GM23338 (cell line): ENCODE measurements around the gene LPXN. TPM values are rescaled to one million over a fixed set of nuclear protein-coding genes. Genes with fewer than 3 reads are reported as not detected.

ENCODE experiments used
- ATAC-seq: fragments of 200-7000 bp; cut with Tn5 transposase; 3 replicates; pipeline ENCODE4 v1.9.1; 2020
- DNase-seq: peaks from one replicate; pipeline ENCODE4 v3.0.0-alpha.2; 2015; ENCODE audit warnings: low spot score
- H2AFZ ChIP-seq: fragments of 200-600 bp; sonication (generic); 2 replicates; pipeline ENCODE4 v1.8.0; 2016; ENCODE audit warnings: antibody characterized with exemption, mild to moderate bottlenecking, moderate library complexity
- H3F3A ChIP-seq: fragments of 200-600 bp; sonication (generic); replicated peaks from 2 replicates; pipeline ENCODE4 v1.8.0; 2017; ENCODE audit warnings: antibody characterized with exemption, mixed run types, low read depth
- H3K27ac ChIP-seq: fragments of 200-600 bp; sonication (generic); 2 replicates; pipeline ENCODE4 v1.6.1; 2016; ENCODE audit warnings: low read depth
- H3K27me3 ChIP-seq: fragments of 200-600 bp; sonication (generic); 2 replicates; pipeline ENCODE4 v1.8.0; 2016; ENCODE audit warnings: mild to moderate bottlenecking, mixed run types, moderate library complexity; ENCODE audit not compliant: insufficient read depth
- H3K36me3 ChIP-seq: fragments of 200-600 bp; sonication (generic); 2 replicates; pipeline ENCODE4 v1.8.0; 2016; ENCODE audit warnings: mild to moderate bottlenecking; ENCODE audit not compliant: insufficient read depth
- H3K4me1 ChIP-seq: fragments of 200-600 bp; sonication (generic); 2 replicates; pipeline ENCODE4 v1.8.0; 2016; ENCODE audit warnings: mild to moderate bottlenecking, moderate library complexity; ENCODE audit not compliant: insufficient read depth
- H3K4me2 ChIP-seq: fragments of 200-600 bp; sonication (generic); 2 replicates; pipeline ENCODE4 v1.7.1; 2017; ENCODE audit warnings: mixed run types
- H3K4me3 ChIP-seq: fragments of 200-600 bp; sonication (generic); 2 replicates; pipeline ENCODE4 v1.6.1; 2016; ENCODE audit warnings: mixed run types
- H3K79me2 ChIP-seq: fragments of 200-600 bp; sonication (generic); replicated peaks from 2 replicates; pipeline ENCODE4 v1.8.0; 2017; ENCODE audit warnings: mild to moderate bottlenecking; ENCODE audit not compliant: insufficient read depth
- H3K9me2 ChIP-seq: fragments of 200-600 bp; sonication (generic); 2 replicates; pipeline ENCODE4 v1.8.0; 2017; ENCODE audit not compliant: insufficient read depth
- H4K20me1 ChIP-seq: fragments of 200-600 bp; sonication (generic); replicated peaks from 2 replicates; pipeline ENCODE4 v1.8.0; 2017; ENCODE audit warnings: mild to moderate bottlenecking; ENCODE audit not compliant: insufficient read depth
- H3K27ac Mint-ChIP-seq: 2 replicates; pipeline ENCODE4 v1.8.0; 2020; ENCODE audit warnings: inconsistent platforms, mild to moderate bottlenecking, moderate library complexity, mixed read lengths
- H3K27me3 Mint-ChIP-seq: 3 replicates; pipeline ENCODE4 v1.8.0; 2022; ENCODE audit warnings: low read depth, mild to moderate bottlenecking, moderate library complexity, mixed read lengths, inconsistent platforms; ENCODE audit not compliant: insufficient read depth, poor library complexity
- H3K36me3 Mint-ChIP-seq: 3 replicates; pipeline ENCODE4 v1.8.0; 2021; ENCODE audit warnings: low read depth, mild to moderate bottlenecking, inconsistent platforms, moderate library complexity, mixed read lengths
- H3K4me1 Mint-ChIP-seq: 3 replicates; pipeline ENCODE4 v1.8.0; 2020; ENCODE audit warnings: mild to moderate bottlenecking, inconsistent platforms, mixed read lengths
- H3K4me3 Mint-ChIP-seq: 3 replicates; pipeline ENCODE4 v1.8.0; 2021; ENCODE audit warnings: moderate library complexity, mild to moderate bottlenecking, inconsistent platforms, mixed read lengths
- H3K9me3 Mint-ChIP-seq: 3 replicates; pipeline ENCODE4 v1.8.0; 2020; ENCODE audit warnings: moderate library complexity, mild to moderate bottlenecking, inconsistent platforms, mixed read lengths
- CREB1 ChIP-seq: fragments of 250-450 bp; sonication (Bioruptor Pico); IDR thresholded peaks from 2 replicates; pipeline ENCODE4 v1.5.0; 2020; ENCODE audit warnings: low read depth, mild to moderate bottlenecking, moderate library complexity
- EZH2 ChIP-seq: fragments of 200-600 bp; sonication (generic); IDR thresholded peaks from one replicate; pipeline ENCODE4 v1.8.0; 2017; ENCODE audit warnings: antibody characterized with exemption, mild to moderate bottlenecking, low read depth; ENCODE audit not compliant: unreplicated experiment
- EZH2phosphoT487 ChIP-seq: fragments of 200-600 bp; sonication (generic); IDR thresholded peaks from one replicate; pipeline ENCODE4 v1.8.1; 2018; ENCODE audit warnings: antibody characterized with exemption; ENCODE audit not compliant: unreplicated experiment
- JUNB ChIP-seq: IDR thresholded peaks from one replicate; pipeline ENCODE4 v1.6.1; 2016; ENCODE audit warnings: antibody characterized with exemption; ENCODE audit not compliant: unreplicated experiment
- POLR2AphosphoS5 ChIP-seq: IDR thresholded peaks from 2 replicates; pipeline ENCODE4 v1.6.1; 2016; ENCODE audit warnings: antibody characterized with exemption, low read depth
- REST ChIP-seq: IDR thresholded peaks from one replicate; pipeline ENCODE4 v1.6.1; 2018; ENCODE audit warnings: antibody characterized with exemption; ENCODE audit not compliant: unreplicated experiment
- STAT1 ChIP-seq: IDR thresholded peaks from one replicate; pipeline ENCODE4 v1.6.1; 2016; ENCODE audit warnings: antibody characterized with exemption; ENCODE audit not compliant: unreplicated experiment
- ZNF331 ChIP-seq: fragments of 250-450 bp; sonication (Bioruptor Pico); IDR thresholded peaks from 2 replicates; pipeline ENCODE4 v1.5.0; 2020; ENCODE audit warnings: low read depth, mild to moderate bottlenecking, moderate library complexity
- polyA plus RNA-seq: library from polyadenylated mRNA; unstranded; fragments of >200 nt; fragmentation: Nextera tagmentation; extraction: Ambion mirVana; gene quantifications from 2 replicates; pipeline ENCODE4 v1.2.1, GENCODE V29; 2016
- total RNA-seq: library from RNA; depleted of rRNA; stranded (reverse); fragments of >200 nt; shearing (Covaris generic); gene quantifications from 2 replicates; pipeline ENCODE4 v1.2.3, GENCODE V29; 2014
- TF ChIP-seq, protein P1 (sequence below): fragments of 250-450 bp; sonication (Bioruptor Pico); IDR thresholded peaks from 2 replicates; pipeline ENCODE4 v1.5.0; 2020; ENCODE audit warnings: mild to moderate bottlenecking, moderate library complexity

The LPXN gene
- total and polyA plus RNA-seq, 2 experiments from 2014 or later: 0.56 to 1.3 TPM

DNA sequence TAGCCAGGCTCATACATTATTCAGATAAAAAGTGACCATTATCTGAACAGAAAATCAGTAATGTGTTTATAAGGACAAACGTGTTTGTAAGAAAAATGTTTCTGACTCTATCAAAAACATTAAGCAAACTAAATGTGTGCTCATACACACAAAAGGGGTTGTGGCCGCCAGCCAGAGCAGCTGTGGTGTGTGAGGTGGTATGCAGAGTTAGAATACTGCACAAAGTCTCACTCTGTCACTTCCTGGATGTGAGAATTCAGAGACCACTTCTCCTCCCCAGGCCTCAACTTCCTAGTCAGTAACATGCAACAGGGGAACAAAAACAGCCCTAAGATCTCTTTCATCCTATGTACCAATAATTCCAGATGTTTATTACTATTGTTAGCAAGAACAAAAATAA, 77.2 kb downstream of the LPXN start:
- no peaks in the 10 kb centered on the region for H3K36me3 ChIP-seq
- no peaks in the 10 kb centered on the region for H3K4me1 Mint-ChIP-seq
- no peaks in the 10 kb centered on the region for H3K27me3 ChIP-seq
- no peak overlapping the region for H3K4me3 ChIP-seq
- no peaks in the 10 kb centered on the region for H3K79me2 ChIP-seq
- no peak overlapping the region for H3K27ac Mint-ChIP-seq
- no peaks in the 10 kb centered on the region for H3K9me3 Mint-ChIP-seq
- TF ChIP-seq REST (no peak), ZNF331 (CRISPR knock-in tag) (no peak), POLR2AphosphoS5 (no peak)
- no peak overlapping the region for H3K27ac ChIP-seq
- H2AFZ ChIP-seq: peak overlapping the region; percentile 48; the same call in 1 of the 2 replicates
- DNase-seq (no peak), ATAC-seq (no peak)
- H3K4me1 ChIP-seq: no peaks in the 10 kb centered on the region
- H3K4me2 ChIP-seq: no peak overlapping the region
- no peaks in the 10 kb centered on the region for H3K36me3 Mint-ChIP-seq
- no peaks in the 10 kb centered on the region for H4K20me1 ChIP-seq
- no peaks in the 10 kb centered on the region; the same call in 1 of the 2 replicates for H3K9me2 ChIP-seq
- H3K4me3 Mint-ChIP-seq: no peak overlapping the region
- no peaks in the 10 kb centered on the region for H3F3A ChIP-seq
- no peaks in the 10 kb centered on the region for H3K27me3 Mint-ChIP-seq

- Histone ChIP-seq H2AFZ (peak overlapping the region; percentile 48; the same call in 1 of the 2 replicates), H3K4me3 (no peak overlapping the region), H3K9me2 (no peaks in the 10 kb centered on the region), H3K4me1 (no peaks in the 10 kb centered on the region), H4K20me1 (no peaks in the 10 kb centered on the region), H3K4me2 (no peak overlapping the region), H3K27ac (no peak overlapping the region), H3K79me2 (no peaks in the 10 kb centered on the region), H3K36me3 (no peaks in the 10 kb centered on the region), H3F3A (no peaks in the 10 kb centered on the region), H3K27me3 (no peaks in the 10 kb centered on the region)
- Mint-ChIP-seq H3K27ac (no peak overlapping the region), H3K36me3 (no peaks in the 10 kb centered on the region), H3K27me3 (no peaks in the 10 kb centered on the region), H3K9me3 (no peaks in the 10 kb centered on the region), H3K4me1 (no peaks in the 10 kb centered on the region), H3K4me3 (no peak overlapping the region)
- TF ChIP-seq POLR2AphosphoS5 (no peak), JUNB (no peak), ZNF331 (CRISPR knock-in tag) (no peak), CREB1 (CRISPR knock-in tag) (no peak), EZH2 (no peak), EZH2phosphoT487 (no peak), REST (no peak), STAT1 (no peak)
- TF ChIP-seq, protein P1, sequence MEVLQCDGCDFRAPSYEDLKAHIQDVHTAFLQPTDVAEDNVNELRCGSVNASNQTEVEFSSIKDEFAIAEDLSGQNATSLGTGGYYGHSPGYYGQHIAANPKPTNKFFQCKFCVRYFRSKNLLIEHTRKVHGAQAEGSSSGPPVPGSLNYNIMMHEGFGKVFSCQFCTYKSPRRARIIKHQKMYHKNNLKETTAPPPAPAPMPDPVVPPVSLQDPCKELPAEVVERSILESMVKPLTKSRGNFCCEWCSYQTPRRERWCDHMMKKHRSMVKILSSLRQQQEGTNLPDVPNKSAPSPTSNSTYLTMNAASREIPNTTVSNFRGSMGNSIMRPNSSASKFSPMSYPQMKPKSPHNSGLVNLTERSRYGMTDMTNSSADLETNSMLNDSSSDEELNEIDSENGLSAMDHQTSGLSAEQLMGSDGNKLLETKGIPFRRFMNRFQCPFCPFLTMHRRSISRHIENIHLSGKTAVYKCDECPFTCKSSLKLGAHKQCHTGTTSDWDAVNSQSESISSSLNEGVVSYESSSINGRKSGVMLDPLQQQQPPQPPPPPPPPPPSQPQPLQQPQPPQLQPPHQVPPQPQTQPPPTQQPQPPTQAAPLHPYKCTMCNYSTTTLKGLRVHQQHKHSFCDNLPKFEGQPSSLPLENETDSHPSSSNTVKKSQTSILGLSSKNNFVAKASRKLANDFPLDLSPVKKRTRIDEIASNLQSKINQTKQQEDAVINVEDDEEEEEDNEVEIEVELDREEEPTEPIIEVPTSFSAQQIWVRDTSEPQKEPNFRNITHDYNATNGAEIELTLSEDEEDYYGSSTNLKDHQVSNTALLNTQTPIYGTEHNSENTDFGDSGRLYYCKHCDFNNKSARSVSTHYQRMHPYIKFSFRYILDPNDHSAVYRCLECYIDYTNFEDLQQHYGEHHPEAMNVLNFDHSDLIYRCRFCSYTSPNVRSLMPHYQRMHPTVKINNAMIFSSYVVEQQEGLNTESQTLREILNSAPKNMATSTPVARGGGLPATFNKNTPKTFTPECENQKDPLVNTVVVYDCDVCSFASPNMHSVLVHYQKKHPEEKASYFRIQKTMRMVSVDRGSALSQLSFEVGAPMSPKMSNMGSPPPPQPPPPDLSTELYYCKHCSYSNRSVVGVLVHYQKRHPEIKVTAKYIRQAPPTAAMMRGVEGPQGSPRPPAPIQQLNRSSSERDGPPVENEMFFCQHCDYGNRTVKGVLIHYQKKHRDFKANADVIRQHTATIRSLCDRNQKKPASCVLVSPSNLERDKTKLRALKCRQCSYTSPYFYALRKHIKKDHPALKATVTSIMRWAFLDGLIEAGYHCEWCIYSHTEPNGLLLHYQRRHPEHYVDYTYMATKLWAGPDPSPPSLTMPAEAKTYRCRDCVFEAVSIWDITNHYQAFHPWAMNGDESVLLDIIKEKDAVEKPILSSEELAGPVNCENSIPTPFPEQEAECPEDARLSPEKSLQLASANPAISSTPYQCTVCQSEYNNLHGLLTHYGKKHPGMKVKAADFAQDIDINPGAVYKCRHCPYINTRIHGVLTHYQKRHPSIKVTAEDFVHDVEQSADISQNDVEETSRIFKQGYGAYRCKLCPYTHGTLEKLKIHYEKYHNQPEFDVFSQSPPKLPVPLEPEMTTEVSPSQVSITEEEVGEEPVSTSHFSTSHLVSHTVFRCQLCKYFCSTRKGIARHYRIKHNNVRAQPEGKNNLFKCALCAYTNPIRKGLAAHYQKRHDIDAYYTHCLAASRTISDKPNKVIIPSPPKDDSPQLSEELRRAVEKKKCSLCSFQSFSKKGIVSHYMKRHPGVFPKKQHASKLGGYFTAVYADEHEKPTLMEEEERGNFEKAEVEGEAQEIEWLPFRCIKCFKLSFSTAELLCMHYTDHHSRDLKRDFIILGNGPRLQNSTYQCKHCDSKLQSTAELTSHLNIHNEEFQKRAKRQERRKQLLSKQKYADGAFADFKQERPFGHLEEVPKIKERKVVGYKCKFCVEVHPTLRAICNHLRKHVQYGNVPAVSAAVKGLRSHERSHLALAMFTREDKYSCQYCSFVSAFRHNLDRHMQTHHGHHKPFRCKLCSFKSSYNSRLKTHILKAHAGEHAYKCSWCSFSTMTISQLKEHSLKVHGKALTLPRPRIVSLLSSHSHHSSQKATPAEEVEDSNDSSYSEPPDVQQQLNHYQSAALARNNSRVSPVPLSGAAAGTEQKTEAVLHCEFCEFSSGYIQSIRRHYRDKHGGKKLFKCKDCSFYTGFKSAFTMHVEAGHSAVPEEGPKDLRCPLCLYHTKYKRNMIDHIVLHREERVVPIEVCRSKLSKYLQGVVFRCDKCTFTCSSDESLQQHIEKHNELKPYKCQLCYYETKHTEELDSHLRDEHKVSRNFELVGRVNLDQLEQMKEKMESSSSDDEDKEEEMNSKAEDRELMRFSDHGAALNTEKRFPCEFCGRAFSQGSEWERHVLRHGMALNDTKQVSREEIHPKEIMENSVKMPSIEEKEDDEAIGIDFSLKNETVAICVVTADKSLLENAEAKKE (CRISPR knock-in tag): no peak
- ATAC-seq: no peak
- DNase-seq: no peak
Observed at GRCh38 chr11:58497951-58498350, 77.7 kb downstream of the LPXN start.
